Myocyte (in vitro differentiated cells): Measurements from ENCODE around the gene ZNF93. TPM values are rescaled to one million over a fixed set of nuclear protein-coding genes. Genes with fewer than 3 reads are reported as not detected.
A peak's percentile ranks its signal among the peaks of the same experiment; 100 is the strongest.
"Not testable (repeated sequence)": the region's sequence is repeated elsewhere in the genome, so short reads cannot be mapped to it uniquely, and the experiment has no call there.

Source experiments
- DNase-seq: peaks from one replicate; pipeline ENCODE4 v3.0.0-alpha.2; 2012; ENCODE audit warnings: low read depth
- total RNA-seq: library from RNA; depleted of rRNA; stranded (reverse); fragments of >200 nt; gene quantifications from 2 replicates; pipeline ENCODE4 v1.2.3, GENCODE V29; 2014

Gene ZNF93
- total RNA-seq, 1 donor from 2014 or later: 18.4 TPM

GRCh38 chr19:19937403-19937802 is 36.7 kb downstream of the ZNF93 start:
- DNase-seq: no peak

DNA sequence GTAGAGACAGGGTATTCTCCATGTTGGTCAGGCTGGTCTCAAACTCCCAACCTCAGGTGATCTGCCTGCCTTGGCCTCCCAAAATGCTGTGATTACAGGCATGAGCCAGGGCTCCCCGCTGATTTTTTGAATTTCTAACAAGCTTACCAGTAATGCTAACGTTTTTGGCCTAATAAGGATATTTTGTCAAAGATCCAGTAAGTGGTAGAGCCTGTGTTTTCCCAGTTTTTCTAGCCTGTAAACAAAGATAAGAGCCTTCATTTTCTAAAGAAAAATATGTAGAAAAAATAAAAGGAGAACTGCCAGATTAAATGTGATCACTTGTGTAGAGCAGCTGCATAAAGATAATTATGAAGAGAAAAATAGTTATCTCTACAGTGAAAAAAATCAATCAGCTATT is 37.7 kb downstream of the ZNF93 start:
- DNase-seq: no peak

DNA sequence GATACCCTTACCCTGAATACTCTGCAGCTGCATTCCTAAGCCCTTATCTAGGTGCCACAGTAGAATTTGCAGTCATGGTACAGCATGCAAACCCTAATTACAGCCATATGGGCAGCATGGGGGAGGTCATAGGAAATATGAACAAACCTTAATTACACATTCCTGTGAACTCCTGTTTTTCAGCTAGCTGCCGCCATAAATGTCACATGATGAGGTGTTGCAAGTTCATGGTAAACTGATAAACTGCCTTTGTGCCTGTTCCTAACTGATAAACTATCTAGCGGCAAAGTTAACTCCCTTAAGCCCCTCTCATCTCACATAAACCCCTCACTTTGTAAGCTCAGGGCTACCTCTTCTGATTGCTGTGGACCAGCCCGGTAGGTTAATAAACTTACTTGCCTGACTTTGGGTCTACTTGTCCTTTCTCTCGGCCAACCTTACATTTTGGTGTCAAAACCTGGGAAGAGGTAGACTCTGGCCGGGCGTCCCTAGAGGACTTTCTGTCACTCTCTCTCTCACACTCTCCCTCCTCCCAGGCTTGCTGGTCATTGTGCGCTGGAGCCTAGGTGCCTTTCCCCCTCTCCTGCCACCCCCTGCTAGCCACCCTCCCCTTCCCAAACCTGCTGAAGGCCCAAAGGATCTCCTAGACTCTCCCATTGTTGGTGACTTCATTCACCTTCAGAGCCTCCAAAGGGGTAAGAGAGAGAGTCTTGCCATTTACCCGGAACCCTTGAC is 43.3 kb downstream of the ZNF93 start:
- DNase-seq: no peak

- no peak for DNase-seq
Observed at GRCh38 chr19:19944583-19944880, 43.8 kb downstream of the ZNF93 start.

GRCh38 chr19:19946226-19946625 is 45.5 kb downstream of the ZNF93 start:
- no peak for DNase-seq

- no peak for DNase-seq
Observed at GRCh38 chr19:19948800-19949199, 48.1 kb downstream of the ZNF93 start.

GRCh38 chr19:19955208-19955607 is 54.5 kb downstream of the ZNF93 start:
- no peak for DNase-seq

GRCh38 chr19:19956434-19957075 is 55.8 kb downstream of the ZNF93 start:
- DNase-seq: no peak

DNA sequence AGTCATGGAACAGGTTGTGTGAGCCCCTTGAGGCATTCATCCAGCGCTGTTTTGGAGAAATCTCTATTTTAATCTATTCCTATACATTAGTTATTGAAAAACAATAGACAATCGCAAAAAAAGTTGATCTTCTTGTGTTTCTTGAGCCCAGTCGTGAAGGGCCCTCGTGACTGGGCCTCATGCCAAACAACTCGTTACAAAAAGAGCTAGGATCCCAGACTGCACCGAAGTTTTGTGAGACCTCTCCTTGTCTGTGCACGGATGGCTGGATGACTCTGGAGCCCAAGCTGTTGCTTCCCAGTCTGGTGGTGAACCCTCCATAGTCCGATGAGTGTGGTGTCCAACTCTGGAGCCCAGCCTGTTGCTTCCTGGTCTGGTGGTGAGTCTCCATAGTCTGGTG is 57.0 kb downstream of the ZNF93 start:
- DNase-seq: not testable (repeated sequence)

GRCh38 chr19:19959151-19959799 is 58.5 kb downstream of the ZNF93 start:
- peak; percentile 71 for DNase-seq

GRCh38 chr19:19964416-19964815 is 63.7 kb downstream of the ZNF93 start:
- no peak for DNase-seq

- DNase-seq: not testable (repeated sequence)
Observed at GRCh38 chr19:19966126-19966525, 65.4 kb downstream of the ZNF93 start.

GRCh38 chr19:19966862-19967261 is 66.1 kb downstream of the ZNF93 start:
- no peak for DNase-seq

Other genes starting within 250 kb of the ZNF93 start
- 102 and 113 TPM in 2 replicates for gene ATP13A1, start 237.3 kb upstream of the ZNF93 start, total RNA-seq
- gene ZNF101, start 232.1 kb upstream of the ZNF93 start, total RNA-seq: 2.4 and 5.2 TPM in 2 replicates
- 5.4 and 5.6 TPM in 2 replicates for gene ZNF14, start 167.8 kb upstream of the ZNF93 start, total RNA-seq
- gene ZNF506, start 79.2 kb upstream of the ZNF93 start, total RNA-seq: 15.2 and 22.1 TPM in 2 replicates
- 12.9 and 13.7 TPM in 2 replicates for gene ZNF253, start 35.1 kb upstream of the ZNF93 start, total RNA-seq
- gene ZNF682, start 138.6 kb downstream of the ZNF93 start, total RNA-seq: 3.1 and 3.2 TPM in 2 replicates
- not detected in 2 replicates for gene ZNF90, start 177.1 kb downstream of the ZNF93 start, total RNA-seq